Hepatocyte (in vitro differentiated cells): ENCODE results near the gene ZSCAN29.

ENCODE experiments used
- EZH2 ChIP-seq: fragments of 200-600 bp; sonication (generic); IDR thresholded peaks from 2 replicates; pipeline ENCODE4 v1.6.1; 2016; ENCODE audit warnings: antibody characterized with exemption, mild to moderate bottlenecking, borderline replicate concordance
- EZH2phosphoT487 ChIP-seq: fragments of 200-600 bp; sonication (generic); IDR thresholded peaks from one replicate; pipeline ENCODE4 v1.6.1; 2018; ENCODE audit warnings: antibody characterized with exemption, mild to moderate bottlenecking, low read depth, moderate library complexity; ENCODE audit not compliant: unreplicated experiment, severe bottlenecking
- TF ChIP-seq, protein P1 (sequence below): fragments of 200-600 bp; sonication (generic); IDR thresholded peaks from 2 replicates; pipeline ENCODE4 v1.5.1; 2016; ENCODE audit warnings: antibody characterized with exemption, mild to moderate bottlenecking; ENCODE audit not compliant: poor library complexity

DNA sequence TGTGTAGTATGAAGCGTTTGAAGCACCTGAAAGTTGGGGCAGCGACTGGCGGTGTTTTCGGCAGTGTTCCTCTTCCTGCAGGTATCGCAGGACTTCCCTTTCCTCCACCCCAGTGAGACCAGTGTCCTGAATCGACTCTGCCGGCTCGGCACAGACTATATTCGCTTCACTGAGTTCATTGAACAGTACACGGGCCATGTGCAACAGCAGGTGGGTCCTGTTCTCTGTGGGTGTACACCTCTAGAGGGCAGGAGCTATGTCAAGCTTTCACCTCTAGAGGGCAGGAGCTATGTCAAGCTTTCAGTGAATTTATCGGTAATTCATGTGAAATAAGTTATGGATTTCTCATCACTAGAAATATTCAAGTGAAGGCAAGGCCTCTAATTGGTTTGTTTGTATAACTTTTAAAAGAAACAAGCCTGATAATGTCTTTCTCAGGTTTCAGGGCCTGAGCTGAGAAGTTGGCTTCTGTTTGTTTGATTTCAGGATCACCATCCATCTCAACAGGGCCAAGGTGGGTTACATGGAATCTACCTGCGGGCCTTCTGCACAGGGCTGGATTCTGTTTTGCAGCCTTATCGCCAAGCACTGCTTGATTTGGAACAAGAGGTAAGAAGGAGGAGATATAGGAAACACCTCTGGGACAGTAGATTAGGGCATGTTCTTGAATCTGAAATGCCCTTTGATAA is 5.3 kb upstream of the ZSCAN29 start:
- TF ChIP-seq, protein P1, sequence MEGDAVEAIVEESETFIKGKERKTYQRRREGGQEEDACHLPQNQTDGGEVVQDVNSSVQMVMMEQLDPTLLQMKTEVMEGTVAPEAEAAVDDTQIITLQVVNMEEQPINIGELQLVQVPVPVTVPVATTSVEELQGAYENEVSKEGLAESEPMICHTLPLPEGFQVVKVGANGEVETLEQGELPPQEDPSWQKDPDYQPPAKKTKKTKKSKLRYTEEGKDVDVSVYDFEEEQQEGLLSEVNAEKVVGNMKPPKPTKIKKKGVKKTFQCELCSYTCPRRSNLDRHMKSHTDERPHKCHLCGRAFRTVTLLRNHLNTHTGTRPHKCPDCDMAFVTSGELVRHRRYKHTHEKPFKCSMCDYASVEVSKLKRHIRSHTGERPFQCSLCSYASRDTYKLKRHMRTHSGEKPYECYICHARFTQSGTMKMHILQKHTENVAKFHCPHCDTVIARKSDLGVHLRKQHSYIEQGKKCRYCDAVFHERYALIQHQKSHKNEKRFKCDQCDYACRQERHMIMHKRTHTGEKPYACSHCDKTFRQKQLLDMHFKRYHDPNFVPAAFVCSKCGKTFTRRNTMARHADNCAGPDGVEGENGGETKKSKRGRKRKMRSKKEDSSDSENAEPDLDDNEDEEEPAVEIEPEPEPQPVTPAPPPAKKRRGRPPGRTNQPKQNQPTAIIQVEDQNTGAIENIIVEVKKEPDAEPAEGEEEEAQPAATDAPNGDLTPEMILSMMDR: peak; percentile 58
- TF ChIP-seq EZH2: no peak
- no peak for TF ChIP-seq EZH2phosphoT487
